Renal cortical epithelial cell (primary cell): ENCODE results near the gene DHX35. TPM values are rescaled to one million over a fixed set of nuclear protein-coding genes. Genes with fewer than 3 reads are reported as not detected.
A peak's percentile ranks its signal among the peaks of the same experiment; 100 is the strongest.
"Not testable (repeated sequence)": the region's sequence is repeated elsewhere in the genome, so short reads cannot be mapped to it uniquely, and the experiment has no call there.

Source experiments
- DNase-seq: peaks from one replicate; pipeline ENCODE4 v3.0.0-alpha.2; 2011; ENCODE audit warnings: low read depth
- total RNA-seq: library from RNA; depleted of rRNA; stranded (reverse); fragments of >200 nt; gene quantifications from 2 replicates; pipeline ENCODE4 v1.2.3, GENCODE V29; 2014

DHX35 gene
- total RNA-seq, 1 donor from 2014 or later: 10.4 TPM

GRCh38 chr20:38939686-38940085, 22.5 kb upstream of the DHX35 start:
- no peak for DNase-seq

- DNase-seq: no peak
Observed at GRCh38 chr20:38940644-38941043, 21.5 kb upstream of the DHX35 start.

- no peak for DNase-seq
Observed at GRCh38 chr20:38941726-38942389, 20.3 kb upstream of the DHX35 start.

- DNase-seq: no peak
Observed at GRCh38 chr20:38945012-38945411, 17.1 kb upstream of the DHX35 start.

- DNase-seq: no peak
Observed at GRCh38 chr20:38946836-38947235, 15.3 kb upstream of the DHX35 start.

GRCh38 chr20:38947931-38948362, 14.2 kb upstream of the DHX35 start:
- DNase-seq: no peak

GRCh38 chr20:38950254-38950653, 11.9 kb upstream of the DHX35 start:
- no peak for DNase-seq

- no peak for DNase-seq
Observed at GRCh38 chr20:38951611-38952010, 10.5 kb upstream of the DHX35 start.

GRCh38 chr20:38952153-38952552, 10.0 kb upstream of the DHX35 start:
- no peak for DNase-seq

- DNase-seq: no peak
Observed at GRCh38 chr20:38953630-38954340, 8.4 kb upstream of the DHX35 start.

GRCh38 chr20:38957235-38957876, 4.8 kb upstream of the DHX35 start:
- DNase-seq: no peak

- DNase-seq: no peak
Observed at GRCh38 chr20:38957915-38958485, 4.1 kb upstream of the DHX35 start.

- not testable (repeated sequence) for DNase-seq
Observed at GRCh38 chr20:38960187-38960687, 1.9 kb upstream of the DHX35 start.

- DNase-seq: no peak
Observed at GRCh38 chr20:38961530-38962043, 557 bp upstream of the DHX35 start.

- DNase-seq: no peak
Observed at GRCh38 chr20:38962928-38963401, 821 bp downstream of the DHX35 start.

GRCh38 chr20:38963745-38964144, 1.6 kb downstream of the DHX35 start:
- no peak for DNase-seq

- DNase-seq: no peak
Observed at GRCh38 chr20:38965264-38965663, 3.1 kb downstream of the DHX35 start.

- DNase-seq: no peak
Observed at GRCh38 chr20:38968090-38968489, 5.9 kb downstream of the DHX35 start.

- DNase-seq: no peak
Observed at GRCh38 chr20:38969708-38970107, 7.6 kb downstream of the DHX35 start.

GRCh38 chr20:38970302-38970701, 8.2 kb downstream of the DHX35 start:
- DNase-seq: peak; percentile 60

- DNase-seq: no peak
Observed at GRCh38 chr20:38973107-38973506, 11.0 kb downstream of the DHX35 start.

GRCh38 chr20:38973645-38974044, 11.5 kb downstream of the DHX35 start:
- DNase-seq: no peak
